ENCODE measurements around the gene RRAS.
A peak's percentile ranks its signal among the peaks of the same experiment; 100 is the strongest.
"Not testable (repeated sequence)": the region's sequence is repeated elsewhere in the genome, so short reads cannot be mapped to it uniquely, and the experiment has no call there.

RRAS gene

DNA sequence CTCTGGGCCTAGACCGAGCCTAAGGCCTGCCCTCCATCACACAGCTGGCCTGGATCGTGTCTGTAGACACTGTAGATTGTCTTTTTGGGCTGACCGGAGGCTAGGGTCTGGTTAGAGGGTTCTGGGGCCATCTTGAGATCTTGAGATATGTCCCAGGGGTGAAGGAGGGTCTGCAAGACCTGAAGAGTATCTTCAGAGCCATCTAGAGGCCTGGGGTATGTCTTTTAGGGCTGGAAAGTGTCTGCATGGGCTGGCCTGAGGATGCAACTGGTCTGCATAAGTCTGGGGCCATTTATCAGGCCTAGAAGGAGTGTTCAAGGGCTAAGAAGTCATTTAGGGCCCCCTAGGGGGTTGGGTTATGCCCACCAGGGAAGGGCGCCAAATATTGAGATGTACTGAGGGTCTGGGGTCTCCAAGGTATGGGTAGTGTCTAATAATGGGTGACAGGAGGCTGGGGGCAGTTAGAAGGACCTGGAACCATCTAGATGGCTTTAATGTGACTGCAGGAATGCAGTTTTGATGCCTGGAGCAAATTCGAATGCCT is 2.6 kb upstream of the RRAS start:
- Mint-ChIP-seq H3K4me1 (peaks cover 70% of the 10 kb centered on the region), H3K36me3 (ENCODE audit: insufficient read depth) (peaks cover 31% of the 10 kb centered on the region), H3K27me3 (no peaks in the 10 kb centered on the region), H3K9me3 (no peaks in the 10 kb centered on the region), H3K4me3 (peak overlapping the region; percentile 92), H3K27ac (ENCODE audit: low read depth) (peak overlapping the region; percentile 96)
- ATAC-seq (replicated peaks; ENCODE audit: extremely low read depth, poor library complexity, severe bottlenecking), result no peak
- DNase-seq (ENCODE audit: low spot score in 2 of 2), result no peak

DNA sequence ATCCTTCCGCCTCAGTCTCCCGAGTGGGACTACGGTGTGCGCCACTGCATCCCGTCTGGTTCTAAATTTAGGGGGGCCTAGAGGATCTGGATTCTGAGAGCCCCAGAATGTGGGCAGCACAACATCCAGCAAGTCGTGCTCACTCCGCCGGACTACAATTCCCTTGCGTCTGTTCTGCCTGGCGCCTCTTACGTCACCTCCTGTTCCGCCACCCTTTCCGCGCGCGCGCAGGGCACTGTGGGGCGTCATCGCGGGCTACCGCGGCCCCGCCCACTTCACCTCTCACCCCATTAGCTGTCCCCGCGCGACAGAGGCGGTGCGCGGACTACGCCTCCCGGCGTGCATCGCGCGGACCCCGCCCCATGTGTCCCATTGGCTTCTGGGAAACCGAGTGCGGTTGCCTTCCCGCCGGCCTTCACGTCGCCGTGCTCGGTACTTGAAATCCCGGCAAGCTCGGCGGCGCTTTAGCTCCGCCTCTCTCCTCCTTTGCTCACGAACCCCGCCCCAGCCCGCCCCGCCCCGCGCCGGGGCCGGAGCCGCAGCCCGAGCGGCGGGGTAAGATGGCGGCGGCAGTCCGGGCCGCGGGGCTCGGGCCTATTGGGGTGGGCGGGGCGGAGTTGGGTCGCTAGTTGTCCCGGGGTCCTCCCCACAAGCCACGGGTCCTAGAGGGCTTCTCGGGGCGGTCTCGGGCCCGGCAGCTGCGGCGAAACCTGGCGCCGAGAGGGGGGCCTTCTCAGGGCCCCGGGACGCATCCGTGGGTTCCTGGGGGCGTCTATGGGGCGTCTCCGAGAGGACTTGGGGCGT is 1.9 kb upstream of the RRAS start, which contains the start of gene SCAF1:
SCAF1 (plus strand) TSS at position 522 of the 804 bp plus-strand sequence. CDS start 2,818 bp downstream, outside the sequence.
- Mint-ChIP-seq H3K27me3 (no peaks in the 10 kb centered on the region), H3K4me1 (peaks cover 71% of the 10 kb centered on the region)

DNA sequence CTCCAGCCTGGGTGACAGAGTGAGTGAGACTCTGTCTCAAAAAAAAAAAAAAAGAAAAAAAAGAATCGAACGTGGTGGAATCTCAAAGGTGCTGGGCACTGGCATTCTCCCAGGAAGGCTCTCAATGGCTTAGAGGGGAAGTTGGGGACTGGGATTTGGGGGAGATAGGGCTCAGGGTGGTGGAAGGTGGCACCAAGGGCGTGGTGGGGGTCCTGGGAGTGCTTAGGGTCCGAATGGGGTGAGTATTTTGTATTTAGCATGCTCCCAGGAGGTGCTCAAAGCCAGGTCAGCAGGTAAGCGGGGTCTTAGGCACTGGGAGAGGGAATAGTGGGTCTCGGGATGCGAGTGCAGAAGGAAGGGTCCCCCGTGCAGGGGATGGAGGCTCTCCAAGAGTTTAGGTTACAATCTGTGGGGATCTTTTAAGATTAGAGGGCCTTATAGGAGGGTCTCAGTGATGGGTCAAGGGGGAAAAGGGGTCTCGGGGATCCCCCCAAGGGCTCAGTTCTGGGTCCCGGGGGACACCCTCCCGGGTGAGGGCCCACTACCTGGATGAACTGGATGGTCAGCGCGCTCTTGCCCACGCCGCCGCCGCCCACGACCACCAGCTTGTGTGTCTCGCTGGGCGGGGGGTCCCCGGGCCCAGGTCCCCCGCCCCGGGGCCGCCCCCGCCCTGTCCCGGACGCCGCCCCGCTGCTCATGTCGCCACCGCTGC is 386 bp downstream of the RRAS start:
- peaks cover 69% of the 10 kb centered on the region for H3K4me1 Mint-ChIP-seq
- ATAC-seq (replicated peaks; ENCODE audit: extremely low read depth, poor library complexity, severe bottlenecking), result no peak

More for the DNA sequence above, 1.9 kb upstream of the RRAS start, which contains the start of gene SCAF1:
- Mint-ChIP-seq H3K27ac (ENCODE audit: low read depth) (peak within 1 kb of the TSS; percentile 96), H3K4me3 (peak within 1 kb of the TSS; percentile 92), H3K9me3 (no peaks in the 10 kb centered on the region), H3K36me3 (ENCODE audit: insufficient read depth) (peaks cover 30% of the 10 kb centered on the region)
- DNase-seq (ENCODE audit: low spot score in 2 of 2) (peak; percentile 97 to 100), ATAC-seq (replicated peaks; ENCODE audit: extremely low read depth, poor library complexity, severe bottlenecking) (peak; percentile 58)

DNA sequence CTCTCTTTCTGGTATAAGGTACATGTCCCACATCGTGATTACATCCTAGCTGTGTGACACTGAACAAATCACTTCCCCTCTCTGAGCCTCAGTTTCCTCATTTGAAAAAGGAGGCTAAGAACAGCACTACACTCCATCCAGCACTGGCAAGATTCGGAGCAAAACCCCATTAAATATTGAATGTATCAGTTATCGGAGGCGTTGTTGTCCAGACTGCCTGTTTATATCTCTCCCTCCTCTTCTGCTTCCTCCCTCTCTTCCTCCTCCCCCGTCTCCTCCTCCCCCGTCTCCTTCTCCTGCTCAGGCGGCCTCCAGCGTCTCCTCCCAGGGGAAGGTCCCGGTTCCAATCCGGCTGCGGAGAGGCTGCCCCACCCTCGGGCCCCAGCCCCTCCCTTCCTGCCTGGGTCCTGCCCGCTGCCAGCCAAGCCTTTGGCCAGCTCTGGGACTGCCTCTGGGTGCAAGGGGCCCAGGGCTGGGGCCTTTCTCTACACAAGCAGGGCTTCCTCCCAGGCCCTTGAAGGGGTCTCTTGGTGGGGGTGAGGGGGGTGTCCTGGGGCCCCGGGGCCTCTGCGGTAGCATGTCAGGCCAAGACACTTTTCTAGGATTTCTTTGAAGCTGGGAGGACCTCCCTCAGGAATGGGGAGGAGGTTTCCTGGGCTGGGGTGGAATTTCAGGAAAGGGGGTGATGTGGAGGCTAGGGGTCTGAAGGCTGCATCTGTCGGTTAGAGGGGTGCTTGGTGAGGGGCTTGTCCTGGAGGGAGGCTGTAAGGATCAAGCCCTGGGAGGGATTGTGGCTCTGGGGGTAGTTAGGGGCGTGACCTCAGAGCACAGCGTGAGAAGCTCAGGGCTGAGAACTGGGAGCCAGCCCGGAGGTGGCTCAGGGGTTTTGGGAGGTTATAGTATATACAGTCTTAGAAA is 1.9 kb downstream of the RRAS start:
- Mint-ChIP-seq H3K27ac (ENCODE audit: low read depth) (peak overlapping the region; percentile 46), H3K4me3 (peak overlapping the region; percentile 92), H3K27me3 (no peaks in the 10 kb centered on the region), H3K9me3 (no peaks in the 10 kb centered on the region), H3K4me1 (peaks cover 56% of the 10 kb centered on the region), H3K36me3 (ENCODE audit: insufficient read depth) (peaks cover 22% of the 10 kb centered on the region)
- ATAC-seq (replicated peaks; ENCODE audit: extremely low read depth, poor library complexity, severe bottlenecking) (no peak), DNase-seq (ENCODE audit: low spot score in 2 of 2) (no peak)

More for the DNA sequence above, 386 bp downstream of the RRAS start:
- Mint-ChIP-seq H3K36me3 (ENCODE audit: insufficient read depth) (peaks cover 26% of the 10 kb centered on the region), H3K27me3 (no peaks in the 10 kb centered on the region), H3K4me3 (peak overlapping the region; percentile 92), H3K9me3 (no peaks in the 10 kb centered on the region), H3K27ac (ENCODE audit: low read depth) (peak overlapping the region; percentile 96)
- DNase-seq (ENCODE audit: low spot score in 2 of 2), result no peak

DNA sequence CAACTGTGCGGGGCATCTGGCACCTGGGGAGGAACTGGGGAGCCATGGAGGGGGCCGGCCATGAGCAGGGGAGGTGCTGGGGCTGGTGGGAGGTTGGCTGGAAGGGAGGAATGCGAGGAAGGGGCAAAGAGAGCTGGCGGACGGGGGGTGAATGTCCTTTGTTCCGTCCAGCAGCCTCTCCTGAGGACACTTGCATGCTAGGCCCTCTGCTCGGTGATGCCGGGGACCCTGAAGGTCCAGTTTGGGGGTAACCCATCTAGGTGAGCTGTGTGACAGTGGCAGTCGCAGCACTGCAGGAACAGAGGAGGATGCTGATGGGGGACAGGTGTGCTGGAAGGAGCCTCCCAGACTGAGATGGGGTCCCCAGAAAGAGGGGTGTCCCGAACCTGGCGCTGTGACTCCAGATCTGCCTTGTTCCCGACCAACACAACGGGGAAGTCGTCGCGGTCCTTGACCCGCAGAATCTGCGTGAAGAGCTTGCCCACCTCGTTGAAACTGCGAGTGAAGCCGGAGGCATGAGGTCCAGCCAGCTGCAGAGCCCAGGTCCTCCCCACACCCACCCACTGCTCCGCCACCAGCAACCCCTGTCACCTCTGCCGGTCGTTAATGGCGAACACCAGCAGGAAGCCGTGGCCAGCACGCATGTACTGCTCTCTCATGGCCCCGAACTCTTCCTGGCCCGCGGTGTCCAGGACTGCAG is 3.6 kb downstream of the RRAS start:
- DNase-seq (ENCODE audit: low spot score in 2 of 2) (no peak), ATAC-seq (replicated peaks; ENCODE audit: extremely low read depth, poor library complexity, severe bottlenecking) (no peak)
- peak overlapping the region; percentile 20 for H3K4me3 Mint-ChIP-seq
- peak overlapping the region; percentile 7 for H3K27ac Mint-ChIP-seq (ENCODE audit: low read depth)
- no peaks in the 10 kb centered on the region for H3K9me3 Mint-ChIP-seq
- peaks cover 13% of the 10 kb centered on the region for H3K36me3 Mint-ChIP-seq (ENCODE audit: insufficient read depth)
- peaks cover 44% of the 10 kb centered on the region for H3K4me1 Mint-ChIP-seq
- H3K27me3 Mint-ChIP-seq, result no peaks in the 10 kb centered on the region

DNA sequence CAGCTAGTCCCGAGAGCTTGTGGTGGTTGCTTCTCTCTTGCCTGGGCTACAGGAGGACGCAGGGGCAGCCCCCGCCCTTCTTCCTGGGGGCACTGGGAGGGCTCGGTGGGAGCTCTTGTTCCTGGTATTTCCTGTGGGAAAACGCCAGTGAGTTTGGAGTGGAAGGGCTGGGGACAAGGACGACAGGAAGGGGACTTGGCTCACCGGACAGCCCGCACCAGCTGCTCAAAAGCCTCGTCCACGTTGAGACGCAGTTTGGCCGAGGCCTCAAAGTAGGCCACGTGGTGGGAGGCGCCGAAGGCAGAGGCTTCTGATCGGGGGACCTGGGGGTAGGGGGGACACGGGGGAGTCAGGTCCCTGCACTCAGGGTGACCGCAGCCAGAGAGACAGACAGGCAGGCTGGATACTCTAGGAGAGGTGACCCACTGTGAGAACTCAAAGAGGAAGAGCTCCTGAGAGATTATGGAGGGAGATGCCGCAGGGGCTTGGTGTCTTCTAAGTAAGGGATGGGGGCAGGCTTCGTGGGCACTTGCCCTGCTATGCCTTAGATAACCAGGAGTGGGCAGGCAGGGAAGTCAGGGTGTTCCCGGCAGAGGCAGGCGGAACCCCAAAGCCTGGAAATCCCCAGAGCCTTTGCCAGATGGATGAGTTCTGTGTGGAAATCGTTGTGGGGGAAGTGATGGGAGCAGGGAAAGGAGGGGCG is 4.3 kb downstream of the RRAS start:
- Mint-ChIP-seq H3K36me3 (ENCODE audit: insufficient read depth) (peaks cover 8% of the 10 kb centered on the region), H3K27ac (ENCODE audit: low read depth) (peak overlapping the region; percentile 7)

DNA sequence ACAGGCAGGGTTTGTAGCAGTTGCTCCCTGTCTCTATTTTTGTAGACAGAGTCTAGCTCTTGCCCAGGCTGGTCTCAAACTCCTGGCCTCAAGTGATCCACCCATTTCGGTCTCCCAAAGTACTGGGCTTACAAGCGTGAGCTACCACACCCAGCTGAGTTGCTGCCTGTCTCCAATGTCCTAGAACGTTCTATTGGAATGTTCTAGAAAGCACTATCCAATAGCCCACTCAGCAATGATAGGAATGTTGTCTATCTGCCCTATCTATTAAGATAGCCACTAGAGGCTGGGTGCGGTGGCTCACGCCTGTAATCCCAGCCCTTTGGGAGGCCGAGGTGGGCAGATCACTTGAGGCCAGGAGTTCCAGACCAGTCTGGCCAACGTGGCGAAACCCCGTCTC is 6.7 kb downstream of the RRAS start:
- not testable (repeated sequence) for H3K27ac Mint-ChIP-seq (ENCODE audit: low read depth); H3K27me3 Mint-ChIP-seq; H3K36me3 Mint-ChIP-seq (ENCODE audit: insufficient read depth); H3K9me3 Mint-ChIP-seq; DNase-seq (ENCODE audit: low spot score in 2 of 2); ATAC-seq (replicated peaks; ENCODE audit: extremely low read depth, poor library complexity, severe bottlenecking); H3K4me3 Mint-ChIP-seq
- peaks cover 20% of the 10 kb centered on the region for H3K4me1 Mint-ChIP-seq

More for the DNA sequence above, 4.3 kb downstream of the RRAS start:
- H3K9me3 Mint-ChIP-seq, result no peaks in the 10 kb centered on the region
- peaks cover 39% of the 10 kb centered on the region for H3K4me1 Mint-ChIP-seq
- DNase-seq (ENCODE audit: low spot score in 2 of 2) (no peak), ATAC-seq (replicated peaks; ENCODE audit: extremely low read depth, poor library complexity, severe bottlenecking) (no peak)
- H3K4me3 Mint-ChIP-seq, result no peak overlapping the region
- H3K27me3 Mint-ChIP-seq, result no peaks in the 10 kb centered on the region

DNA sequence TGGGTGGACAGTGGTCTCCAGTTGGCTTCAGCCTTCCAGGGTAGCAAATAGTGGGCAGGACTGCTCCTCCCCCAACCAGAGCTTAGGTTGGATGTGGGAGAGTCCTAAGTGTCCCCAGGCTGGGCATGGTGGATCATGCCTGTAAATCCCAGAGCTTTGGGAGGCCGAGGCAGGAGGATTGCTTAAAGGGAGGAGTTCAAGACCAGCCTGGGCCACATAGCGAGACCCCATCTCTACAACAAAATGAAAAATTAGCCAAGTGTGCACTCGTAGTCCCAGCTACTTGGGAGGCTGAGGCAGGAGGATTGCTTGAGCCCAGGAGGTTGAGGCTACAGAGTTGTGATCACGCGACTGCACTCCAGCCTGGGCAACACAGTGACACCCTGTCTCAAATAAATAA is 7.4 kb downstream of the RRAS start:
- ATAC-seq (replicated peaks; ENCODE audit: extremely low read depth, poor library complexity, severe bottlenecking) (no peak), DNase-seq (ENCODE audit: low spot score in 2 of 2) (no peak)
- no peak overlapping the region for H3K4me3 Mint-ChIP-seq
- H3K36me3 Mint-ChIP-seq (ENCODE audit: insufficient read depth), result peaks cover 6% of the 10 kb centered on the region
- no peaks in the 10 kb centered on the region for H3K27me3 Mint-ChIP-seq
- H3K9me3 Mint-ChIP-seq, result no peaks in the 10 kb centered on the region
- no peak overlapping the region for H3K27ac Mint-ChIP-seq (ENCODE audit: low read depth)
- H3K4me1 Mint-ChIP-seq, result peaks cover 13% of the 10 kb centered on the region

DNA sequence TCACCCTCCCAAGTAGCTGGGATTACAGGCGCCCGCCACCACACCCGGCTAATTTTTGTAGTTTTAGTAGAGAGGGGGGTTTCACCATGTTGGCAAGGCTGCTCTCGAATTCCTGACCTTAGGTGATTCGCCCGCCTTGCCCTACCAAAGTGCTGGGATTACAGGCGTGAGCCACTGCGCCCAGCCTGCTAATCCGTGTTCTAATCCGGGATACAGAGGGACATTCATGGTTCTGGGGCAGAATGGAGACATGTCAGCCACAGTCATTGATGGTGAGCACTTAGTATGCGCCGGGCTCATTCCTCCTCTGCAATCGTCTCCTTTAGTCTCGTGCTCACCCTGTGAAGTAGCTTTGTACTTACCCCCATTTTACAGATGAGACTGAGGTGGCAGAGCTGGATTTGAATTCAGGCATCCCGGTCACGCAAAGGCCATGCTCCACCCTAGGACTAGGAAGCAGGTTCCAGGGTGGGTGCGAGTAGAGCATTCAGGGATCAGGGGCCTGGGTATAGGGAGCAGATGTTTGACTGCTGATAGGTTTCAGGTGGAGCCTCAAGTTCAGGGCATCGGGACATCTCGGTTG is 8.2 kb downstream of the RRAS start:
- H3K4me1 Mint-ChIP-seq, result peaks cover 11% of the 10 kb centered on the region
- no peaks in the 10 kb centered on the region for H3K27me3 Mint-ChIP-seq
- no peak overlapping the region for H3K27ac Mint-ChIP-seq (ENCODE audit: low read depth)
- H3K4me3 Mint-ChIP-seq, result no peak overlapping the region
- H3K36me3 Mint-ChIP-seq (ENCODE audit: insufficient read depth), result peaks cover 6% of the 10 kb centered on the region
- DNase-seq (ENCODE audit: low spot score in 2 of 2) (no peak), ATAC-seq (replicated peaks; ENCODE audit: extremely low read depth, poor library complexity, severe bottlenecking) (no peak)
- no peaks in the 10 kb centered on the region for H3K9me3 Mint-ChIP-seq

DNA sequence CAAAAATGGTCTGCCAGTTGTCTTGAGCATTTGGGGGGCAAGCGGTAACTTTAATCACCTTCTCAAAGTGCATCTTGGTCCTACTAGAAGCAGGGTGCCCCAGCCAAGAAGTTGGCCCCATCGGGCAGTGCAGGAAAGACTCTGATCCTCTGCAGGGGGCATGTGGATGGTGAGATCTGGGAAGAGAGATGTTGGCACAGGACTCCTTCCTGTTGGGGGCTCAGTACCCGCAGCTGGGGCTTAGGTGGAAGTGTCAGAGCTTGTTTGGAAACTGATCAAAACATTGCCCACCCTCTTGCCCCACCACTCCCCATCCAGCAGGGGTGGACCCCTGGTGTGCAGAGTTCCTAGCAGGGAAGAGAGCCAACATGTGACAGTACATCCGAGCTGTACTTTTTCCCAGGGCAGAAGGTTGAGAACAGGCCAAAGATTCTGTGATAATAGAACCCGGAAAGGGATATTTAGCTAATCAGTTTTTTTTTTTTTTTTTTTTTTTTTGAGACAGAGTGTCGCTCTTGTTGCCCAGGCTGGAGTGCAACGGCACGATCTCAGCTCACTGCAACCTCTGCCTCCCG is 8.8 kb downstream of the RRAS start:
- no peaks in the 10 kb centered on the region for H3K9me3 Mint-ChIP-seq
- H3K27me3 Mint-ChIP-seq, result no peaks in the 10 kb centered on the region
- H3K4me1 Mint-ChIP-seq, result peaks cover 10% of the 10 kb centered on the region
- DNase-seq (ENCODE audit: low spot score in 2 of 2) (no peak), ATAC-seq (replicated peaks; ENCODE audit: extremely low read depth, poor library complexity, severe bottlenecking) (no peak)
- peaks cover 8% of the 10 kb centered on the region for H3K36me3 Mint-ChIP-seq (ENCODE audit: insufficient read depth)
- no peak overlapping the region for H3K4me3 Mint-ChIP-seq
- peak overlapping the region; percentile 35 for H3K27ac Mint-ChIP-seq (ENCODE audit: low read depth)

DNA sequence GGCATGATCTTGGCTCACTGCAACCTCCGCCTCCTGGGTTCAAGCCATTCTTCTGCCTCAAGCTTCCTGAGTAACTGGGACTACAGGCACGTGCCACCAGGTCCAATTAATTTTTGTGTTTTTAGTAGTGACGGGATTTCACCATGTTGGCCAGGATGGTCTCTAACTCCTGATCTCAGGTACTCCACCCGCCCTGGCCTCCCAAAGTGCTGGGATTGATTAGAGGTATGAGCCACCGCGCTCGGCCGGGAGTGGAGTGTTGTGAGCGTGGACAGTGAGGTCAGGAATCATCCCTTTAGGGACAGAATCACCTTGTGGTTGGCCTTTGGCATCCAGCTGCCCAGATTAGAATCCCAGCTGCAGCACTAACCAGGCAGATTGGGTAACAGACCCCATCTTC is 10.3 kb downstream of the RRAS start:
- Mint-ChIP-seq H3K27ac (ENCODE audit: low read depth) (no peak overlapping the region), H3K4me1 (no peaks in the 10 kb centered on the region), H3K4me3 (no peak overlapping the region), H3K27me3 (no peaks in the 10 kb centered on the region), H3K36me3 (ENCODE audit: insufficient read depth) (peaks cover 11% of the 10 kb centered on the region), H3K9me3 (no peaks in the 10 kb centered on the region)
- DNase-seq (ENCODE audit: low spot score in 2 of 2) (no peak), ATAC-seq (replicated peaks; ENCODE audit: extremely low read depth, poor library complexity, severe bottlenecking) (no peak)
